ENCODE data around the gene DESI2.

GRCh38 chr1:244667797-244668196 is 14.9 kb downstream of the DESI2 start:
- TF ChIP-seq CTCF (IDR thresholded peaks at IDR 0.05 in 4 of 5, conservative IDR thresholded peaks at IDR 0.05 in 1 of 5) (no peak), POLR2A (IDR thresholded peaks at IDR 0.05) (no peak)
